CD4-positive, alpha-beta T cell treated with Interleukin-21 for 1 hour (primary cell): Measurements from ENCODE around the gene PDE4D.
"Not testable (repeated sequence)": the region's sequence is repeated elsewhere in the genome, so short reads cannot be mapped to it uniquely, and the experiment has no call there.

Experiments used
- DNase-seq: peaks from one replicate; pipeline ENCODE4 v3.0.0-alpha.2; 2020

The PDE4D gene

DNA sequence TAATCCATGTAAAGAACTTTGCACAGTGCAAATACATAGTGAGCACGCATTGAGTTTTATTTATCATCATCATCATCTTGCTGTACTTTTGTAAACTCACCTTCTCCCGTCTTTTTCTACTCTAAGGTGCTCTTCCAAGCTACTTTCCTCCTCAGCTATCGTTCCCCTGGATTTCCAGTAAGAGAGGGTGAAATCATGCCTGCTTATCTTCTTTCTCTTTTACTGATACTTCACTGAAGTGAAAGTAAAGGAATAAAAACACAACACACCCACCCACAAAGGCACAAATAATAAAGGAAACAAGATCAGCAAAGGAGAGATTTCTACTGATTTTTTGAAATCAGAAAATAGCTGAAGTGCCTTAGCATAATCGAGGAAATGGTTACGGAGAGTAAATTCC lies 800.8 kb downstream of the PDE4D start:
- no peak for DNase-seq

DNA sequence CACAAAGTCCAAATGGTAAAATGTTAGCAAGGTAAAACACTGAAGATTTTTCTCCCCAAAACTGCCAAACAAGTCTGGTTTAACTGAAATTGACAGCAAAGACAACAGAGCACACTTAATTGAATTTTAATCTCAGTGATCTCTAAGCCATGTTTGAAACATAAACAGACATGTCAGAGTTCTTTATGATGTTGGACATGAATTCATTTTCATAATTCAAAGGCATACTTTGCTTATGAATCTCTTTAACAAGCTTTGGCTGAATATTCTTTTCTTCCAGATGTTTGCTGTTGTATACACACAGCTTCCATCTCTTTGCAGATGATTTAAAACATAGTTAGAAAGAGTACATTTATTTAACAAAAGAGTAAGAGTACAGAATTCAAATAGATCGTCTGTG lies 801.6 kb downstream of the PDE4D start:
- no peak for DNase-seq

- no peak for DNase-seq
Observed at GRCh38 chr5:59090323-59090722, 803.2 kb downstream of the PDE4D start.

DNA sequence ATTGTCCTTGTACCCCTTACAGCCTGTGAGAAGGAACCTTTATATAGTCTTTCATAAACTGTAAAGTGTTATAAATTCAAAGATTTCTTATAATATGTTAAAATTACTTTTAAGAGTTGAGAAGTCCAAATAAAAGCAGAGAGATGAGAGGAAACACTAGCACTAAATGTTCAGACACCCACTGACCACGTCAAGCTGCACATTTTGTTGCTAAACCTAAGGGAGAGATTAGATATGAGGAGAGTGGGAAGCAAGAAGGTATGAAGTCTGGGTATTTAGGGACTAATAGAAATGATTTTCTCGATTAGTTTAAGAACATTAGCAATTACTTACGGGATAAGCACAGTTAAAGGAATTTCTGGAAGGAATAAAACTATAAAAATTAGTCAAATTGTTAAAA lies 803.8 kb downstream of the PDE4D start:
- DNase-seq, result no peak

GRCh38 chr5:59088546-59088945 lies 805.0 kb downstream of the PDE4D start:
- no peak for DNase-seq

DNA sequence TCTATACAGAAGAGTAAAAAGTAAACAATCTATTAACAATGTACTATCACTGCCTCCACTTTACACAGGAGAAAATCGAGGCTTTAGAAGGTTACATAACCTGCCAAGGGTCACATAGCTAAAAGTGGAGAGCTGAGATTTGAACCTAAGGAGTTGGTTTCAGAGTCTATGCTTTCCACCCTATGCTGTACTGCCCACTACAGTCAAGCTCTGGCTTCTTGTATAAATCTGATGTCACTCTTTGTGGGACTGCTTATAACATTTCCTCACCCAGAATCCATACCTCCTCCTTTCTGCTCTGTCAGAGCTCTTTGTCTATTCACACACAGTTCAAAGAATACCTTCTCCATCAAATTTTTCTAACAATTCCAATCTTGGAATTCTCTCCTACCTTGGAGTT lies 807.5 kb downstream of the PDE4D start:
- DNase-seq, result no peak

GRCh38 chr5:59081693-59082092 lies 811.8 kb downstream of the PDE4D start:
- no peak for DNase-seq

DNA sequence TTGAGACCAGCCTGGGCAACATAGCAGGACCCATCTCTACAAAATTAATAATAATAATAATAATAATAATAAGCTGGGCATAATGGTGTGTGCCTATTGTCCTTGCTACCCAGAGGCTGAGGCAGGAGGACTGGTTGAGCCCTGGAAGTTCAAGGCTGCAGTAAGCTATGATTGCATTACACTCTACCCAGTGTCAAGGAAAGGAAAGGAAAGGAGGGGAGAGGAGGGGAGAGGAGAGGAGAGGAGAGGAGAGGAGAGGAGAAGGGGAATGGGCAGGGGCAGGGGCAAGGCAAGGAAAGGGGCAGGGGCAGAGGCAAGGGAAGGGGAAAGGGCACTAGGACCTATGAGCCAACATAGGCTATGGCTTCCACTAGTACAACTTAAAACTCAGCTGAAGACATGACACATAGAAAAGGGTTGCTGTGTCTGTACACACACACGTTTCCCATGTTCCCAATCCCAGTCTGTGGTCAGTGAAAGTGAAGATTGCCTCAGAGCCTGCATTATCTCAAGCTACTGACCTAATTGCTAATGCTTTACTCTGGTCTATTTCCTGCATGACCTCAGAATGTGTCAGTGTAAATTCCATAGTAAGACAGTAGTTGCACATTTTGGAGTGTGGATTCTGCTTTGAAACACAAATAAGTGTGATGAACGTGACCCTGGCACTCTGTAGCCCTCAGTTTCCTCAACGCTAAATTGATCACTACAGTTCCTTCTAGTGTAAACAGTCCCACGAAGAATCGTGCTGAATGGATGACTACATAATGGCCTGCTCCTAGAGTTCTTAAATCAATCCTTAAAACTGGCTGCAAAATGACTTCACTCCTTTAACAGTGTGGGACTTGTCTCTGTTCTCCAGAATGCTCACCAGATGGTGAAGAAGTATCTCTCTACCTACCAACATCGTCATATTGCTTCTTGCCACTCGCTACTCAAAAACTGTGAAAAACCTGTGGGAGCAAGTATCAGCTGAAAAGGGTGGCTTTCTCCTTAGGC lies 813.6 kb downstream of the PDE4D start:
- DNase-seq, result no peak

DNA sequence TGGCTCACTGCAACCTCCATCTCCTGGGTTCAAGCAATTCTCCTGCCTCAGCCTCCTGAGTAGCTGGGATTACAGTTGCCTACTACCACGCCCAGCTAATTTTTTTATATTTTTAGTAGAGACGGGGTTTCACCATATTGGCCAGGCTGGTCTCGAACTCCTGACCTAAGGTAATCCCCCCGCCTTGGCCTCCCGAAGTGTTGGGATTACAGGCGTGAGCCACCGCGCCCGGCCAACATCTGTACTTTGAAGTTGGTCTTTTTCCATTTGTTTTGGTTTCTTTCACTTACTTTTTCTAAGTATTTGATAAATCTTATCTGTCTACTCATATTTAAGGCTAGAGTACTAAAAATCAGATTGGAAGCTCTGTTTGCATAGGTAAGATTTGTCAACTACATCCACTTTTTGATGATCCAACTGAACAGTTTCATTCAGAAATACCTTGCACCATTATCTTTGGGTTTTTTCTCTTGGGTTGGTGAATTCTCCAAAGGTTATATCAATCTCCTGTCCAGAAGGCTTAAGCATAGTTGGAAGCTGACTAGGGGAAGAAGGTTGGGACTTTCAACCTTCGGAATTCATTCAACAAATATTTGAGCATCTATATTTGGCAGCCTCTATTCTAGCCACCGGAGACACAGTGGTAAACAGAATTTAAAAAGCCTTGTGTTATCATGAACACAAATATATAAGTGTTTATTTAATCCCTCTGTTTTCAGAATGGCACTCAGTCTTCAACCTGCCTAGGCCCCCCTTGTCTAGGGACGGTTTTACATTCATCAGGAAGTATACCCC lies 821.6 kb downstream of the PDE4D start:
- no peak for DNase-seq

DNA sequence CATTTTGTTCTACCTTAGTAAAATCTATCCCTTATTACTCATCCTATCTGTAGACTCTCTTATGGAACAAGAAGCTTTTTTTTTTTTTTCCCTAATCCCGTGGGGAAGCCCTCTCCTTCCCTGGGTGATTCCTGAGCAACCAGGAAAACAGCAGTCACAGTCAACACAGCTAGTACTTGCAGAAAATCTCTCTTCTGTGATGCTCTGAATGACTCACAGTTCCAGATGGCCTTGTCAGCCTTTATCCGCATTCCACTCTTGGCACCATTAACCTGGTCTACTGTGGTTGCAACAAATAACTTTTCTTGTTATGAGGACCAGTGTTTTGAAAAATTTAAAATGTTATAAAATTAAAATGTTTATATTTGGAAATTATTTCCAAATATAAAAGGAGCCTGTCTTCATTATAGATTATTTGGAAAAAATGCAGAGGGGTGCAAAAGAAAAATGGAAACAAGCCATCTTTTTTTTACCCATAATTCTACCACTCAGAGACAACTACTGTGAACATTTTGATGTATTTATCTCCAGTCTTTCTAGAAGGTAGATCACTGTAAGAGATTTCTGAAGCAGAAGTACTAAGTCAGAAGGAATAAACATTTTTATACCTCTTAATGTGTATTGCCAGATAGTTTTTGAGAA lies 824.0 kb downstream of the PDE4D start:
- no peak for DNase-seq

GRCh38 chr5:59067956-59068656 lies 825.4 kb downstream of the PDE4D start:
- no peak for DNase-seq

- DNase-seq, result no peak
Observed at GRCh38 chr5:59066367-59067163, 827.0 kb downstream of the PDE4D start.

- no peak for DNase-seq
Observed at GRCh38 chr5:59065554-59065953, 828.0 kb downstream of the PDE4D start.

- no peak for DNase-seq
Observed at GRCh38 chr5:59064293-59064692, 829.2 kb downstream of the PDE4D start.

- no peak for DNase-seq
Observed at GRCh38 chr5:59062986-59063683, 830.4 kb downstream of the PDE4D start.

DNA sequence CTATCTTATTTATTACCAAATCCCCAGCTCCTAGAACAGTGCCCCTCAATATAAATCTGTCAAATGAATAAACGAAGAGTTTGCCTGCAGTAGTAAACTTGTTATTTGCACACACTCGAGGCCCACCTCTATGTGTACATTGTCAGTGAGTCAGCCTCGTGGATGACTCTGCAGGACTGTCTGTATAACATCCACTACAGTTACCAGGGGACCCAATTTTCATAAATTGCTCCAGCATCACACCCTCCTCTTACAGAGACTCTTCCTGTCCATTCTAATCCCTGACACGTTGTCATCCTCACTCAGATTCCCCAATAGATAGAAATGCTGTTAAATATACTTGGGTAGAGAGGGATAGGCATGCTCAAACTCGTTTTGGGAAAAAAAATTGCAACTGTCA lies 832.1 kb downstream of the PDE4D start:
- no peak for DNase-seq

DNA sequence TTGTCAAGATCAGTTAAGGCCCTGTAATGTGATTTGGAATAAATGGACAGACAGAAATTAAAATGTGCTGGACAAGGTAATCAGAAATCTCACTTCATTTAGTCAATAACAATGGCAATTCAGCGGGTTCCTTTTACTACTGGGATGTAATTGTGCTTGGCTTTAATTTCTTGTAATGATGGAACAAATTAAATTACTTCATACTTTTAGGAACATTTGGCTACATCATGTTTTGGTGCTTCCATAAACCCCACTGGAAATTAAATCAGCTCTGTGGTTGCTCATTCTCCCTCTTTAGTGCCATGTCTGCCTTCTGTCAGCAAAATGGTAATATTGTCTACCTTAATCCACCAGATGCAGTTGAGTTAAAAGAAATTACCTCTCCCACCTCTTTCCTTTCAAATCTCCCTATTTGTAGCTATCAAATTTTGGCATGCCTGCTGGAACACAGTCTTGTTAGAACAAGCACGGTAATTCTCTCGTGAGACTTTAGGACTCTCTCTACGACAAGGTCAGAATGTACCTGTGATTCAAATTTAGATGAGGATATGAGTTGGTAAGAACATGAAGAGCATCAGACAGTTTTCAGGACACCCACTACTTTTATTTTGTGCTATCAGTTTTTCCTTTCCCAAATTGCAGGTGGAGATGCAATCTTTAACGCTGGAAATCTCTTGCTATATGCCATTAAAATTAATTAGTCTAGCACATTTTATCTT lies 834.4 kb downstream of the PDE4D start:
- DNase-seq, result no peak

- DNase-seq, result no peak
Observed at GRCh38 chr5:59058237-59058636, 835.3 kb downstream of the PDE4D start.

DNA sequence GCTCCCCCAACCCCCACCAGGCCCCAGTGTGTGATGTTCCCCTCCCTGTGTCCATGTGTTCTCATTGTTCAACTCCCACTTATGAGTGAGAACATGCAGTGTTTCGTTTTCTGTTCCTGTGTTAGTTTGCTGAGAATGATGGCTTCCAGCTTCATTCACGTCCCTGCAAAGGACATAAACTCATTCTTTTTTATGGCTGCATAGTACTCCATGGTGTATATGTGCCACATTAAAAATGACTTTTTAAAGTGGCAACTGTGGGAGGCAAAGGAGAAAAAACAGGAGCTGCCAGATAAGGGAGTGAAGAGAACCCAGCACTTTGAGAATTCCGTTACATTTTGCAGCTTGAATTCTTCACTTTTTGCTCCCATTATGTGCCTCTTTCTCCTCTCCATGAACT lies 836.9 kb downstream of the PDE4D start:
- not testable (repeated sequence) for DNase-seq

DNA sequence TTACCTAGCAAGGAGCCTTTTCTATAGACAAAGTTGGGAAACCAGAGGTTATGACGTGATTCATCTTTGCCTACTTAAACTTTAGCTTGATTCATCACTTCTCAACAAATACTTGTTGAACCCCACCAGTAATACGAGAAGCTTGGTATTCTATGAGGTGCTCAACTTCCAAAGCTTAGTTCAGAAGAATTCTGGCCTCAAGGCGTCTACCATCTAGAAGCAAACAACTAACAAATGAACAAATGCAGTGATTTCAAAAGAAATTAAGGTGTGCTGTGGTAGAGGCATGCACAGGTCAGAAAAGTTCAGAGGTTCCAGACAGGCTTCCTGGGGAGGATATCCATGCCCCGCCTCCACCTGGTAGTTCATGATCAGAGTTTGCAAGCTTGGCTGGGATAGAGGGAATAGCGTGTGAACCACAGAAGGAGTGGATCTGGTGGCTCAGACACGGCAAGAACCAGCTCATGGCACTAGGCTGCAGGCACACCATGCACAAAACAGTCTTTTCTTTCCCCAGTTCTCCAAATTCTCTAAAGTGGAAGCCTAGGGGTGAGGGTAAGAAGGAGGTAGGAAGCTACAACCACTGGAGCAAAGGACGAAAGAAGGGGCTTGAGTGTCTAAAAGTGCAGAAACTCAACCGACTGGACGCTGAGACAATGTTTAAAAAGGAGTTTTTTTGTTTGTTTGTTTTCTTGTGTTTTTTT lies 837.6 kb downstream of the PDE4D start:
- no peak for DNase-seq
